HCT116 (cell line): Measurements from ENCODE around the gene TOX2. TPM values are rescaled to one million over a fixed set of nuclear protein-coding genes. Genes with fewer than 3 reads are reported as not detected.

Experiments used
- ATAC-seq: fragments of 200-7000 bp; cut with Tn5 transposase; 2 replicates; pipeline ENCODE4 v1.9.1; 2020; ENCODE audit warnings: mild to moderate bottlenecking, moderate library complexity
- BruUV-seq: library from RNA; stranded (reverse); fragments of 400-500 nt; replicated peaks from 2 replicates; lab custom pipeline; 2021; lab: Mats Ljungman, UMichigan
- CTCF ChIA-PET: fragments of 300-600 bp; sonication (Branson Sonifier 250); formaldehyde crosslinking; loops from one replicate; lab custom pipeline; 2021; ENCODE audit warnings: antibody characterized with exemption; lab: Charles Lee
- POLR2A ChIA-PET: fragments of 300-600, 350-600 bp; sonication (Branson Sonifier 250); formaldehyde crosslinking; loops from one replicate; lab custom pipeline; 2021; ENCODE audit warnings: antibody characterized with exemption; lab: Charles Lee
- RAD21 ChIA-PET, 2 experiments: fragments of 300-600 bp; sonication (Branson Sonifier 250); formaldehyde crosslinking; loops; one replicate each; lab custom pipeline; 2023; ENCODE audit warnings: low total read pairs in 2 of 2; ENCODE audit not compliant: uncharacterized antibody in 2 of 2, unreplicated experiment in 2 of 2, low non-redundant PET in 1 of 2; lab: Charles Lee
- DNase-seq: peaks from one replicate; pipeline ENCODE4 v3.0.0-alpha.2; 2010; ENCODE audit warnings: low read depth, low spot score
- H2AFZ ChIP-seq: fragments of 200-600 bp; shearing (Covaris generic), sonication (generic); 2 replicates; pipeline ENCODE4 v1.6.1; 2017; ENCODE audit warnings: low read depth, mixed run types, mixed read lengths, antibody characterized with exemption, low read length; ENCODE audit not compliant: poor library complexity, severe bottlenecking
- H3K27ac ChIP-seq: 2 replicates; pipeline ENCODE4 v1.5.1; 2012; ENCODE audit warnings: low read depth, low read length
- H3K27me3 ChIP-seq: fragments of 200-600 bp; sonication (generic); 2 replicates; pipeline ENCODE4 v1.6.1; 2016; ENCODE audit warnings: mixed run types, low read length, mixed read lengths; ENCODE audit not compliant: insufficient read depth
- H3K36me3 ChIP-seq, 2 experiments: fragments of 200-500 bp in 1 of 2; fragments of 200-600 bp in 1 of 2; sonication (Bioruptor generic) in 1 of 2; sonication (generic) in 1 of 2; 2 replicates each; pipeline versions ENCODE4 v1.5.1 to v1.6.1; 2014 to 2016; ENCODE audit warnings: low read length in 2 of 2, inconsistent platforms in 1 of 2, mixed read lengths in 1 of 2, mixed run types in 1 of 2; ENCODE audit not compliant: insufficient read depth in 2 of 2, control insufficient read depth in 1 of 2
- H3K4me1 ChIP-seq, 2 experiments: fragments of 200-600 bp in 1 of 2; sonication (generic) in 1 of 2; 2 replicates each; pipeline versions ENCODE4 v1.5.1 to v1.6.1; 2012 to 2017; ENCODE audit warnings: low read length in 2 of 2, inconsistent platforms in 1 of 2, mild to moderate bottlenecking in 1 of 2, mixed read lengths in 1 of 2, mixed run types in 1 of 2, moderate library complexity in 1 of 2; ENCODE audit not compliant: insufficient read depth in 2 of 2, control insufficient read depth in 1 of 2
- H3K4me2 ChIP-seq: fragments of 200-600 bp; sonication (generic); 2 replicates; pipeline ENCODE4 v1.6.1; 2017; ENCODE audit warnings: mixed run types, low read length, mixed read lengths
- H3K4me3 ChIP-seq, 2 experiments: fragments of 200-600 bp in 1 of 2; sonication (generic) in 1 of 2; replicated peaks in 1 of 2; 2 replicates each; pipeline ENCODE4 v1.5.1; 2011 to 2016; ENCODE audit warnings: low read length in 2 of 2, control low read depth in 1 of 2, low read depth in 1 of 2, mild to moderate bottlenecking in 1 of 2, mixed read lengths in 1 of 2, mixed run types in 1 of 2
- H3K79me2 ChIP-seq: fragments of 200-600 bp; sonication (generic); 2 replicates; pipeline ENCODE4 v1.6.1; 2017; ENCODE audit warnings: mild to moderate bottlenecking, mixed run types, low read length, moderate library complexity, mixed read lengths; ENCODE audit not compliant: insufficient read depth
- H3K9ac ChIP-seq: fragments of 200-600 bp; sonication (generic); 2 replicates; pipeline ENCODE4 v1.6.1; 2016; ENCODE audit warnings: low read length, mixed read lengths
- H3K9me2 ChIP-seq: fragments of 200-600 bp; sonication (generic), shearing (Covaris generic); 2 replicates; pipeline ENCODE4 v1.6.1; 2017; ENCODE audit warnings: mixed run types, mild to moderate bottlenecking, moderate library complexity; ENCODE audit not compliant: insufficient read depth
- H3K9me3 ChIP-seq, 2 experiments: fragments of 200-500 bp in 1 of 2; fragments of 200-600 bp in 1 of 2; sonication (Bioruptor generic) in 1 of 2; sonication (generic) in 1 of 2; 2 replicates each; pipeline ENCODE4 v1.6.1; 2014 to 2017; ENCODE audit warnings: low read length in 2 of 2, mixed read lengths in 2 of 2, inconsistent platforms in 1 of 2, low read depth in 1 of 2, mild to moderate bottlenecking in 1 of 2, mixed run types in 1 of 2, moderate library complexity in 1 of 2; ENCODE audit not compliant: control insufficient read depth in 1 of 2, insufficient read depth in 1 of 2
- H4K20me1 ChIP-seq: fragments of 200-600 bp; sonication (generic), shearing (Covaris generic); 2 replicates; pipeline ENCODE4 v1.6.1; 2017; ENCODE audit warnings: mixed run types, mild to moderate bottlenecking, moderate library complexity; ENCODE audit not compliant: insufficient read depth
- CBX3 ChIP-seq: IDR thresholded peaks from 2 replicates; pipeline ENCODE4 v1.6.1; 2012; ENCODE audit warnings: low read depth
- FOSL1 ChIP-seq: IDR thresholded peaks from 2 replicates; pipeline ENCODE4 v1.6.1; 2012; ENCODE audit warnings: low read depth
- JUND ChIP-seq: IDR thresholded peaks from 2 replicates; pipeline ENCODE4 v1.6.1; 2012
- POLR2A ChIP-seq: IDR thresholded peaks from 2 replicates; pipeline ENCODE4 v1.7.0; 2011; ENCODE audit warnings: borderline replicate concordance; ENCODE audit not compliant: insufficient read depth, insufficient read length; ENCODE audit errors: extremely low read depth
- POLR2AphosphoS5 ChIP-seq: IDR thresholded peaks from 2 replicates; pipeline ENCODE4 v1.6.1; 2011; ENCODE audit warnings: mild to moderate bottlenecking, low read depth, low read length, moderate library complexity
- RAD21 ChIP-seq: IDR thresholded peaks from 2 replicates; pipeline ENCODE4 v1.6.1; 2012; ENCODE audit warnings: low read depth, mild to moderate bottlenecking
- SIN3A ChIP-seq: IDR thresholded peaks from 2 replicates; pipeline ENCODE4 v1.6.1; 2012; ENCODE audit warnings: low read depth
- SP1 ChIP-seq: IDR thresholded peaks from 2 replicates; pipeline ENCODE4 v1.6.1; 2012; ENCODE audit warnings: low read depth
- TCF7L2 ChIP-seq: IDR thresholded peaks from 2 replicates; pipeline ENCODE4 v1.7.0; 2011; ENCODE audit warnings: borderline replicate concordance, inconsistent platforms; ENCODE audit not compliant: insufficient read depth, insufficient read length; ENCODE audit errors: extremely low read depth
- YY1 ChIP-seq: IDR thresholded peaks from 2 replicates; pipeline ENCODE4 v1.6.1; 2011; ENCODE audit warnings: low read length, low read depth, moderate library complexity, mild to moderate bottlenecking; ENCODE audit not compliant: insufficient replicate concordance; ENCODE audit errors: extremely low read depth
- intact Hi-C: fragments of 100-400 bp; cut with micrococcal nuclease; formaldehyde crosslinking; loops from 2 replicates; pipeline ENCODE4 v1.10.0; 2022
- total RNA-seq: library from RNA; stranded (reverse); gene quantifications from one replicate; pipeline ENCODE4 v1.2.1, GENCODE V29; 2021; ENCODE audit not compliant: unreplicated experiment
- TF ChIP-seq, protein P1 (sequence below): IDR thresholded peaks from 2 replicates; pipeline ENCODE4 v1.6.1; 2012
- TF ChIP-seq, protein P2 (sequence below), 3 experiments: fragments of 200-600 bp in 1 of 3; sonication (generic) in 1 of 3; IDR thresholded peaks in 2 of 3; conservative IDR thresholded peaks in 1 of 3; 2 replicates each; pipeline ENCODE4 v1.5.1; 2012 to 2017; ENCODE audit warnings: low read depth in 2 of 3, low read length in 2 of 3, antibody characterized with exemption in 1 of 3, borderline replicate concordance in 1 of 3, control low read depth in 1 of 3, mild to moderate bottlenecking in 1 of 3, mixed read lengths in 1 of 3, mixed run types in 1 of 3, moderate library complexity in 1 of 3; ENCODE audit not compliant: insufficient read depth in 1 of 3
- TF ChIP-seq, protein P3 (sequence below): IDR thresholded peaks from 2 replicates; pipeline ENCODE4 v1.6.1; 2012
- TF ChIP-seq, protein P4 (sequence below): IDR thresholded peaks from 2 replicates; pipeline ENCODE4 v1.6.1; 2012; ENCODE audit warnings: low read depth

The TOX2 gene
- total RNA-seq, 1 experiment from 2014 or later: 39.6 TPM

DNA sequence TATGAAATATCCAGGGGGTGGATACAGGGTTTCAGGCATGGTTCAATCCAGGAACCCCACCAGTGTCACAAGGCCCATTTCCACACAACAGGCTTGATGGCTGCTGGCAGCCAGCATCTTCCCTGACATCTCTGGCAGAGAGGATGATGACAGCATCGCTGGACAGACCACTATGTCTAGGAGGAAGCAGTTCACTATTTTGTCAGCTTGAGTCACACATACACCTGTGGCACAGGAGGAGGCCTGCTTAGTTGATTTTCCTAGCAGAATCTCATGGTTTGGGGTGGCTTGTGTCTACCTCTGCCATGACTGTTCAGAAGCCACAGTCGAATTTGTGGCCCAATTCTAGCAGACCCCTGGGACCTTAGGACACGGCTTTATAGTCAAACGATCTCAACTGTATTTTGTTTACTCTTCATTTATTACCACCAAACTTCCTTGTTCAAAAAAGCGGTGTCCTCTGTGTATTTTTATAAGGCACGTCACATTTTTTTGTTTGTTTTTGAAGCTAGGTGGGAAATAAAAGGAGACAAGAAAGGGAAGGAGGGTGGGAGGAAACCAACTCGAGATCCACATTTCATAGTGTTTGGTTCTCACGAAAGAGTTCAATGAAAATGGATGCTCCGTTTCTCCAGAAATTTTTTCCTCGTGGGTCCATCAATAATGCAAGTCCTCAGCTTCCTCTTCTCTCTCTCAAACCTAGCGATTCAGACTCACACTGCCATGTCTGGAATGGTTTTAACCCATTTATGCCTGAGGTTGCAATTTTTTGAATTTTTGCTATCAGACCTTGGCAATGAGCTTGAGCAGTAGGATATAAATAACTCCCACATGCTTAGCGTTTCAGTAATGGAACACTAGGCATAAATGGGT lies 94.4 kb downstream of the TOX2 start:
- H3K9ac ChIP-seq: no peak overlapping the region
- RAD21 ChIA-PET: no interaction called here
- H2AFZ ChIP-seq: no peak overlapping the region
- no peak overlapping the region for H3K27ac ChIP-seq
- BruUV-seq: no TSS peak
- H3K36me3 ChIP-seq: no peaks in the 10 kb centered on the region
- CTCF ChIA-PET: no interaction called here
- no peaks in the 10 kb centered on the region for H4K20me1 ChIP-seq
- H3K4me2 ChIP-seq: no peak overlapping the region
- no peaks in the 10 kb centered on the region for H3K27me3 ChIP-seq
- H3K4me1 ChIP-seq: peaks cover 0 to 4% of the 10 kb centered on the region in 2 experiments; a peak in 1 of 4 replicates
- H3K4me3 ChIP-seq: no peak overlapping the region
- ATAC-seq (no peak), DNase-seq (no peak)
- no peaks in the 10 kb centered on the region for H3K79me2 ChIP-seq
- no peak for TF ChIP-seq POLR2A
- POLR2A ChIA-PET: no interaction called here
- intact Hi-C loops: no loop called here
- H3K9me3 ChIP-seq: no peaks in the 10 kb centered on the region
- H3K9me2 ChIP-seq: no peaks in the 10 kb centered on the region

DNA sequence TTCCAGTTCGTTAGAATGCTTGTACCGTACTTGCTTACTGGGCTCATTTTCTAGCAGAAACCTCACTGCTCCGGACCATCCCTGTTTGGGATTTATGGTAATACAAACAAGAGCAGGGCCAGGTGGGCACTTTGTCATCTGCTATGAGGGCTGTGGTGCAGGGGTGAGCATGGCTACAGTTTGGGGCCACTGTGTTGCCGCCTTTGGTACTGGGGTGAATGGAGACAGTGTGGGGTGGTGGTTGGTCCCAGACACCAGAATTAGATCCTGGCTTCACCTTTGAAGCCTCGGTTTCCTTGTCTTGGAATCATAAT lies 95.0 kb downstream of the TOX2 start:
- peaks cover 0 to 4% of the 10 kb centered on the region in 2 experiments; a peak in 1 of 4 replicates for H3K4me1 ChIP-seq
- no peaks in the 10 kb centered on the region for H3K27me3 ChIP-seq
- H2AFZ ChIP-seq: no peak overlapping the region
- intact Hi-C loops: no loop called here
- no peaks in the 10 kb centered on the region for H4K20me1 ChIP-seq
- H3K79me2 ChIP-seq: no peaks in the 10 kb centered on the region
- ATAC-seq (no peak), DNase-seq (no peak)
- no peak overlapping the region for H3K27ac ChIP-seq
- no peak overlapping the region for H3K4me3 ChIP-seq
- no TSS peak for BruUV-seq
- H3K9me3 ChIP-seq: no peaks in the 10 kb centered on the region
- no peaks in the 10 kb centered on the region for H3K9me2 ChIP-seq
- ChIA-PET CTCF (no interaction called here), RAD21 (no interaction called here), POLR2A (no interaction called here)
- no peaks in the 10 kb centered on the region for H3K36me3 ChIP-seq
- no peak overlapping the region for H3K9ac ChIP-seq
- H3K4me2 ChIP-seq: no peak overlapping the region
- TF ChIP-seq TCF7L2 (no peak), SIN3A (no peak), RAD21 (no peak), YY1 (no peak), JUND (no peak), SP1 (no peak), FOSL1 (no peak), POLR2AphosphoS5 (no peak), CBX3 (no peak)
- TF ChIP-seq, protein P1, sequence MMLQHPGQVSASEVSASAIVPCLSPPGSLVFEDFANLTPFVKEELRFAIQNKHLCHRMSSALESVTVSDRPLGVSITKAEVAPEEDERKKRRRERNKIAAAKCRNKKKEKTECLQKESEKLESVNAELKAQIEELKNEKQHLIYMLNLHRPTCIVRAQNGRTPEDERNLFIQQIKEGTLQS: no peak
- TF ChIP-seq, protein P2, sequence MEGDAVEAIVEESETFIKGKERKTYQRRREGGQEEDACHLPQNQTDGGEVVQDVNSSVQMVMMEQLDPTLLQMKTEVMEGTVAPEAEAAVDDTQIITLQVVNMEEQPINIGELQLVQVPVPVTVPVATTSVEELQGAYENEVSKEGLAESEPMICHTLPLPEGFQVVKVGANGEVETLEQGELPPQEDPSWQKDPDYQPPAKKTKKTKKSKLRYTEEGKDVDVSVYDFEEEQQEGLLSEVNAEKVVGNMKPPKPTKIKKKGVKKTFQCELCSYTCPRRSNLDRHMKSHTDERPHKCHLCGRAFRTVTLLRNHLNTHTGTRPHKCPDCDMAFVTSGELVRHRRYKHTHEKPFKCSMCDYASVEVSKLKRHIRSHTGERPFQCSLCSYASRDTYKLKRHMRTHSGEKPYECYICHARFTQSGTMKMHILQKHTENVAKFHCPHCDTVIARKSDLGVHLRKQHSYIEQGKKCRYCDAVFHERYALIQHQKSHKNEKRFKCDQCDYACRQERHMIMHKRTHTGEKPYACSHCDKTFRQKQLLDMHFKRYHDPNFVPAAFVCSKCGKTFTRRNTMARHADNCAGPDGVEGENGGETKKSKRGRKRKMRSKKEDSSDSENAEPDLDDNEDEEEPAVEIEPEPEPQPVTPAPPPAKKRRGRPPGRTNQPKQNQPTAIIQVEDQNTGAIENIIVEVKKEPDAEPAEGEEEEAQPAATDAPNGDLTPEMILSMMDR (IDR thresholded peaks at IDR 0.05 in 2 of 3, conservative IDR thresholded peaks at IDR 0.05 in 1 of 3; ENCODE audit: borderline replicate concordance in 1 of 3, insufficient read depth in 1 of 3, low read depth in 2 of 3, low read length in 2 of 3): no peak
- TF ChIP-seq, protein P3, sequence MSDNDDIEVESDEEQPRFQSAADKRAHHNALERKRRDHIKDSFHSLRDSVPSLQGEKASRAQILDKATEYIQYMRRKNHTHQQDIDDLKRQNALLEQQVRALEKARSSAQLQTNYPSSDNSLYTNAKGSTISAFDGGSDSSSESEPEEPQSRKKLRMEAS: no peak
- TF ChIP-seq, protein P4, sequence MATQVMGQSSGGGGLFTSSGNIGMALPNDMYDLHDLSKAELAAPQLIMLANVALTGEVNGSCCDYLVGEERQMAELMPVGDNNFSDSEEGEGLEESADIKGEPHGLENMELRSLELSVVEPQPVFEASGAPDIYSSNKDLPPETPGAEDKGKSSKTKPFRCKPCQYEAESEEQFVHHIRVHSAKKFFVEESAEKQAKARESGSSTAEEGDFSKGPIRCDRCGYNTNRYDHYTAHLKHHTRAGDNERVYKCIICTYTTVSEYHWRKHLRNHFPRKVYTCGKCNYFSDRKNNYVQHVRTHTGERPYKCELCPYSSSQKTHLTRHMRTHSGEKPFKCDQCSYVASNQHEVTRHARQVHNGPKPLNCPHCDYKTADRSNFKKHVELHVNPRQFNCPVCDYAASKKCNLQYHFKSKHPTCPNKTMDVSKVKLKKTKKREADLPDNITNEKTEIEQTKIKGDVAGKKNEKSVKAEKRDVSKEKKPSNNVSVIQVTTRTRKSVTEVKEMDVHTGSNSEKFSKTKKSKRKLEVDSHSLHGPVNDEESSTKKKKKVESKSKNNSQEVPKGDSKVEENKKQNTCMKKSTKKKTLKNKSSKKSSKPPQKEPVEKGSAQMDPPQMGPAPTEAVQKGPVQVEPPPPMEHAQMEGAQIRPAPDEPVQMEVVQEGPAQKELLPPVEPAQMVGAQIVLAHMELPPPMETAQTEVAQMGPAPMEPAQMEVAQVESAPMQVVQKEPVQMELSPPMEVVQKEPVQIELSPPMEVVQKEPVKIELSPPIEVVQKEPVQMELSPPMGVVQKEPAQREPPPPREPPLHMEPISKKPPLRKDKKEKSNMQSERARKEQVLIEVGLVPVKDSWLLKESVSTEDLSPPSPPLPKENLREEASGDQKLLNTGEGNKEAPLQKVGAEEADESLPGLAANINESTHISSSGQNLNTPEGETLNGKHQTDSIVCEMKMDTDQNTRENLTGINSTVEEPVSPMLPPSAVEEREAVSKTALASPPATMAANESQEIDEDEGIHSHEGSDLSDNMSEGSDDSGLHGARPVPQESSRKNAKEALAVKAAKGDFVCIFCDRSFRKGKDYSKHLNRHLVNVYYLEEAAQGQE: no peak
